KMS-11 (cell line): Measurements from ENCODE around the gene FZD4.

Source experiments
- H2AFZ ChIP-seq: fragments of 200-600 bp; sonication (generic); 2 replicates; pipeline ENCODE4 v1.6.1; 2016; ENCODE audit warnings: antibody characterized with exemption, mixed run types, low read depth
- H3K27ac ChIP-seq: fragments of 200-600 bp; sonication (generic); 2 replicates; pipeline ENCODE4 v1.6.1; 2016; ENCODE audit warnings: mild to moderate bottlenecking, mixed run types
- H3K27me3 ChIP-seq: fragments of 200-600 bp; sonication (generic); 2 replicates; pipeline ENCODE4 v1.6.1; 2017; ENCODE audit warnings: mild to moderate bottlenecking, low read depth, mixed run types, moderate library complexity; ENCODE audit not compliant: insufficient read depth
- H3K36me3 ChIP-seq: fragments of 200-600 bp; sonication (generic); 2 replicates; pipeline ENCODE4 v1.6.1; 2017; ENCODE audit warnings: mild to moderate bottlenecking, mixed run types; ENCODE audit not compliant: insufficient read depth
- H3K4me1 ChIP-seq: fragments of 200-600 bp; sonication (generic); 2 replicates; pipeline ENCODE4 v1.6.1; 2016; ENCODE audit warnings: mild to moderate bottlenecking, low read depth, mixed run types; ENCODE audit not compliant: poor library complexity, severe bottlenecking
- H3K4me2 ChIP-seq: fragments of 200-600 bp; sonication (generic); 2 replicates; pipeline ENCODE4 v1.7.0; 2016; ENCODE audit warnings: mild to moderate bottlenecking, mixed run types
- H3K4me3 ChIP-seq: fragments of 200-600 bp; sonication (generic); IDR thresholded peaks from 2 replicates; pipeline ENCODE4 v1.6.1; 2017; ENCODE audit warnings: low read depth, low read length, mixed read lengths; ENCODE audit not compliant: insufficient read depth
- H3K79me2 ChIP-seq: fragments of 200-600 bp; sonication (generic); 2 replicates; pipeline ENCODE4 v1.6.1; 2016; ENCODE audit warnings: low read depth, mixed run types; ENCODE audit not compliant: insufficient read depth
- H3K9ac ChIP-seq: fragments of 200-600 bp; sonication (generic); 2 replicates; pipeline ENCODE4 v1.6.1; 2016; ENCODE audit warnings: mild to moderate bottlenecking, mixed run types
- H4K20me1 ChIP-seq: fragments of 200-600 bp; sonication (generic); 2 replicates; pipeline ENCODE4 v1.6.1; 2016; ENCODE audit warnings: mild to moderate bottlenecking, mixed run types; ENCODE audit not compliant: insufficient read depth
- TF ChIP-seq, protein P1 (sequence below): fragments of 200-600 bp; sonication (generic); conservative IDR thresholded peaks from 2 replicates; pipeline ENCODE4 v1.6.1; 2017; ENCODE audit warnings: low read depth, mild to moderate bottlenecking, antibody characterized with exemption, low read length, moderate library complexity, mixed read lengths

The FZD4 gene

DNA sequence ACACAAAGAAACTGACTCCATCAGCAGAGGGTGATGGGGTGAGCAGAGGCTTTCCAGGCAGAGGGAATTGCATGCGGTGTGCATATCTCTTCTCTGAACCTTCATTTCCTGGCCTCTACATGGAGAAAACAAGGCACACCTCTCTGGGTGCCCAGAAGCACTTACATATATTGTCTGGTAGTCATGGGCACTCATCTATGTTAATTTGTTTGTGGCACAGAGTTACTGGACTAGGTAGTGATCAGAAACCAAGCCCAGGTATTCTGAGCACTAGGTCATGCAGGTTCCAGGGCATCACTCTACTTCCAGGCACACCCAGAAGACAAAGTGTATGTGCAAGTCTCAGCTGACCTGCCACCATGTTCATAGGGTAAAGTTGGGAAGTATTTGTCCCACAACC, 56.5 kb downstream of the FZD4 start:
- H2AFZ ChIP-seq: no peak overlapping the region
- no peak overlapping the region for H3K27ac ChIP-seq
- no peaks in the 10 kb centered on the region for H3K27me3 ChIP-seq
- no peaks in the 10 kb centered on the region for H3K36me3 ChIP-seq
- H4K20me1 ChIP-seq: no peaks in the 10 kb centered on the region
- no peak overlapping the region for H3K9ac ChIP-seq
- TF ChIP-seq, protein P1, sequence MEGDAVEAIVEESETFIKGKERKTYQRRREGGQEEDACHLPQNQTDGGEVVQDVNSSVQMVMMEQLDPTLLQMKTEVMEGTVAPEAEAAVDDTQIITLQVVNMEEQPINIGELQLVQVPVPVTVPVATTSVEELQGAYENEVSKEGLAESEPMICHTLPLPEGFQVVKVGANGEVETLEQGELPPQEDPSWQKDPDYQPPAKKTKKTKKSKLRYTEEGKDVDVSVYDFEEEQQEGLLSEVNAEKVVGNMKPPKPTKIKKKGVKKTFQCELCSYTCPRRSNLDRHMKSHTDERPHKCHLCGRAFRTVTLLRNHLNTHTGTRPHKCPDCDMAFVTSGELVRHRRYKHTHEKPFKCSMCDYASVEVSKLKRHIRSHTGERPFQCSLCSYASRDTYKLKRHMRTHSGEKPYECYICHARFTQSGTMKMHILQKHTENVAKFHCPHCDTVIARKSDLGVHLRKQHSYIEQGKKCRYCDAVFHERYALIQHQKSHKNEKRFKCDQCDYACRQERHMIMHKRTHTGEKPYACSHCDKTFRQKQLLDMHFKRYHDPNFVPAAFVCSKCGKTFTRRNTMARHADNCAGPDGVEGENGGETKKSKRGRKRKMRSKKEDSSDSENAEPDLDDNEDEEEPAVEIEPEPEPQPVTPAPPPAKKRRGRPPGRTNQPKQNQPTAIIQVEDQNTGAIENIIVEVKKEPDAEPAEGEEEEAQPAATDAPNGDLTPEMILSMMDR: no peak
- no peaks in the 10 kb centered on the region for H3K4me1 ChIP-seq
- H3K4me3 ChIP-seq: no peak overlapping the region
- no peaks in the 10 kb centered on the region for H3K79me2 ChIP-seq
- no peak overlapping the region for H3K4me2 ChIP-seq

DNA sequence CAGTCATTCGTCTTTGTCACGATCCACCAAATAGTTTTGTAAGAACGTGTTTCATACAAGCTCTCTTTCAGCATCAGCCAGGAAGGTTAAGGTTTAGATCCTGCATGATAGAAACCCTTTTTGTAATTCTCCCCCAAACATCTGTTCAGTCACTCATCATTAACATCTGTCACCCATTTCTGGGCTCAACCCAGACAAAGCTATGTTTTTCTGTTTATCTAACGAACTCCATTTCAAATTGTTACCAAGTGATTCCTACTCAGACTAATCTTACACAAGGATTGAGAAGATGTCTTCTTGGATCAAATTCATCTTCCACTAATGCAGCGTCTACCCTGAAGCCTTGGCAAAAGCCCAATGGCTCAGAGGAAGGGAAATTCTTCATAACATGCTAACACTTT, 58.8 kb downstream of the FZD4 start:
- Histone ChIP-seq H3K27ac (no peak overlapping the region), H3K9ac (no peak overlapping the region), H4K20me1 (no peaks in the 10 kb centered on the region), H3K4me3 (no peak overlapping the region), H3K79me2 (no peaks in the 10 kb centered on the region), H3K27me3 (no peaks in the 10 kb centered on the region), H2AFZ (no peak overlapping the region), H3K4me2 (no peak overlapping the region), H3K4me1 (no peaks in the 10 kb centered on the region), H3K36me3 (no peaks in the 10 kb centered on the region)
- TF ChIP-seq, protein P1: no peak
